ENCODE data around the gene TENM3.

The TENM3 gene

DNA sequence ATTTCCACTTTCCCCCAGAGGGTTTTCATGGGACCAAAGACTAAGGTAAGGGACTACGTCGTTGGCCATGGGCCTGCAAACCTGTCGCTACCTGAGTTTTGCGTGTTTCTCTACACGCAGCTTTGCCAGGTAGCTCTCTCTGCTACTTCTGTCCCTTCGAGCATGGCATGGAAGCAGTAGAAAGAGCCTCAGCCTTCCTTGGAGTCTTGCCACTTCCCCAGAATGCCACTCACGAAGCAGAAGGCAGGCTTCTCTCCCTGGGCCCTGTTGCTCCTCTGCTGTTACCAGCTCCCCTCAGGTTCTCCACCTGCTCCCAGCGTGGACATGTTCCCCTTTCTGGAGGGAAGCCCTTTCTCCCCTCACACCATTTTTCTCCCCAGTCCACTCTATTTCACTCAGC, 381.1 kb downstream of the TENM3 start:
- DNase-seq (ENCODE audit: low read depth): no peak

DNA sequence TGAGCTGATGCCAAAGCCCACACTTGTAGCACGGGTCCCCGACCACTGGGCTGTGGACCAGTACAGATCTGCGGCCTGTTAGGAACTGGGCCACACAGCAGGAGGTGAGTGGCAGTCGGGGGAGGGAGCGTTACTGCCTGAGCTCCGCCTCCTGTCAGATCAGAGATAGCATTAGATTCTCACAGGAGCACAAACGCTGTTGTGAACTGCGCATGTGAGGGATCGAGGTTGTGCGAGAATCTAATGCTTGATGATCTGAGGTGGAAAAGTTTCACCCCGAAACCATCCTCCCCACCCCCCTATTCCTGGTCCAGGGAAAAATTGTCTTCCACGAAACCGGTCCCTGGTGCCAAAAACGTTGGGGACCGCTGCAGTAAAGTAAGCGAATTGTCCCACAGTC, 382.0 kb downstream of the TENM3 start:
- DNase-seq (ENCODE audit: low read depth): no peak

DNA sequence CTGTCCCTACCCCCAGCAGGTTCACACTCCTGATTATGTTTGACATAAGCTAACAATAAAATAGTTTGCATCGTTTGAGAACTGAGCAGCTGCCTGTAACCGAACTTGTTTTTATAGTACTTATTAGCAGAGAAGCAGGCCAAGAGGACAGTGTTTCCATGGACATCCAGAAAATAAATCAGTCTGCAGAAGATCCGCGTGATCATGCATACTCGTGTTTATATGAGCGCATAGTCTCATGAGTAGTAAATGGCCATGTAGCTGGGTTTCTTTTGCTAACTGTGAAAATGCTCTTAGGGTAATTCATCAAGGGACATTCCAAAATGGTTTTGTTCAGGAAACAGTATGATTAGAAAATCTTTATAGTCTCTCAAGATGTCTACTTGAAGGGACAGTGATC, 384.8 kb downstream of the TENM3 start:
- DNase-seq (ENCODE audit: low read depth): no peak

DNA sequence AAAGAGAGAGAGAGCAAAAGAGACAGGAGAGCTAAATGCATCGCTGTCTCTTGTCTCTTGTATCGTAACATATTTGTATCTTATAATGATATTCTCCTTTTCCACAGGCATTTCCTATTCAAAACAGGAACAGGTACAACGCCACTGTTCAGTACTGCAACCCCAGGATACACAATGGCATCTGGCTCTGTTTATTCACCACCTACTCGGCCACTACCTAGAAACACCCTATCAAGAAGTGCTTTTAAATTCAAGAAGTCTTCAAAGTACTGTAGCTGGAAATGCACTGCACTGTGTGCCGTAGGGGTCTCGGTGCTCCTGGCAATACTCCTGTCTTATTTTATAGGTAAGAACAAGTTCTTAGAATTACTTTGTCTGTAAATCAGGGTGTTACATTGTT, 385.3 kb downstream of the TENM3 start:
- no peak for DNase-seq (ENCODE audit: low read depth)

DNA sequence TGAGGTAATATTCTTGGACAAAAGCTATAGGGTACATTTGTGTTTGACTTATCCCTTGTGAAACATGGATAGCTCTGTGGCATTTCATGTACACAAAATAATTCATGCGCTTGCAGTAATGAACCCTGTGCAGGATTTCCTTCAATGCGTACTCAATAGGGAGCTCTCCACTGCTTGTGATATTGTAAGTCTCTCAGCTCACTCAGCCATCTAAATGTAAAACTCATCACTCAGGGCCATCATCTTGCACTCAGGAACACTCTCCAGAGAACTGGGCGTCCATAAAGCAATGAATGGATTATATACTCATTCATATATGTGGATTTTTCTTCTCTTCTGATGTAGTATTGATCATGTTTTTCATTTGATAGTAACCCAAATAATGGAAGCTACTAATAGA, 385.9 kb downstream of the TENM3 start:
- DNase-seq (ENCODE audit: low read depth): no peak

DNA sequence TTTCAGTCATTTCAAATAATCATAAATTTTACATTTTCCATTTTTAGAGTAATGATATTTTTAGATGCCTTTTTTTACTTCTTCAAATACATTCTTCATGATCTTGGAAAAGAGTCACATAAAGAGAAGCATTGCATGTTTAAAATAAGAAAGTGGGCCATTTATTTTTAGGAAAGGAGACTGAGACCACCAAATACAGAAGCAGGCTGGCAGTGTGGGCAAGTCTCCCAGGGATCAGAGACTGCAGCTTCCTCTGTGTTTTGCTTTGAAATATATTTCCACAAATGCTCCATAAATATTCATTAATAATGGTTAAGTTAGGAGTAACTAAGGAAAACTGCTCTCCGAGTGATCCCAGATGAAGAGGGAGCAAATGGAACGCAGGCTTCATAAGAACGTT, 397.3 kb downstream of the TENM3 start:
- DNase-seq (ENCODE audit: low read depth): no peak

DNA sequence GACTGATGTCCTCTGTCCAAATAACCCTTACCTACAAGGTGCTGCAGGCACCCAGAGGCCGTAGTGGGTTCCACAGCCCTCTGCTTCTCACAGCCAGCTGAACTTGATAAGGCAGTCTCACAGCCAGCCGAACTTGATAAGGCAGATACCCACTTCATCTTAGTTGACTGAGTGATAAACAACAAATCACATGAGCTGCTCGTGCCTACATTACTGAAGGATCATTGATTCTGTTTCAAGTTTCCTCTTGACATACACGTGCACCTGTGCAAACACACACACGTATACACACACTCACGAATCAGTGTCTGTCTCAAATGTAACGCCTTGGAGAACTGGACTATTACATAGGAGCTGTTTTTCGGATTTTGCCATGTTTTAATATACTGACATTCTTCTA, 397.7 kb downstream of the TENM3 start:
- DNase-seq (ENCODE audit: low read depth): no peak

DNA sequence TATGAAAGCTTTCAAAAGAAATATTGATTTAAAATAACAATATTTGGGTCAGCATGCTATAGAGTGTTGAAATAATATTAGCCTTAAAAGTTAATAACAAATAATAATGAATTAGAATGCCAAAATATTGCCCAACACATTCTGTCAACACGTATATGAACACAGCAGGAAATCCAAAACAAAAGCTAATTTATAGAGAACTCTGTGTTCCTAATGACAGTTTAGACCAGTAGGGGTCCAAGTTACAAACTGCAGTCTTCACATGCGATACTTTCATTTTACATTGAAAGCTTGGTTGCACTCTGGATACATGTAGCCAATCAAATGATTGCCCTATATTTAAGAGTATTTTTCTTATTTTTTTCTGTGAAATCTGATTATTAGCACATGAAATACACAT, 399.6 kb downstream of the TENM3 start:
- no peak for DNase-seq (ENCODE audit: low read depth)

DNA sequence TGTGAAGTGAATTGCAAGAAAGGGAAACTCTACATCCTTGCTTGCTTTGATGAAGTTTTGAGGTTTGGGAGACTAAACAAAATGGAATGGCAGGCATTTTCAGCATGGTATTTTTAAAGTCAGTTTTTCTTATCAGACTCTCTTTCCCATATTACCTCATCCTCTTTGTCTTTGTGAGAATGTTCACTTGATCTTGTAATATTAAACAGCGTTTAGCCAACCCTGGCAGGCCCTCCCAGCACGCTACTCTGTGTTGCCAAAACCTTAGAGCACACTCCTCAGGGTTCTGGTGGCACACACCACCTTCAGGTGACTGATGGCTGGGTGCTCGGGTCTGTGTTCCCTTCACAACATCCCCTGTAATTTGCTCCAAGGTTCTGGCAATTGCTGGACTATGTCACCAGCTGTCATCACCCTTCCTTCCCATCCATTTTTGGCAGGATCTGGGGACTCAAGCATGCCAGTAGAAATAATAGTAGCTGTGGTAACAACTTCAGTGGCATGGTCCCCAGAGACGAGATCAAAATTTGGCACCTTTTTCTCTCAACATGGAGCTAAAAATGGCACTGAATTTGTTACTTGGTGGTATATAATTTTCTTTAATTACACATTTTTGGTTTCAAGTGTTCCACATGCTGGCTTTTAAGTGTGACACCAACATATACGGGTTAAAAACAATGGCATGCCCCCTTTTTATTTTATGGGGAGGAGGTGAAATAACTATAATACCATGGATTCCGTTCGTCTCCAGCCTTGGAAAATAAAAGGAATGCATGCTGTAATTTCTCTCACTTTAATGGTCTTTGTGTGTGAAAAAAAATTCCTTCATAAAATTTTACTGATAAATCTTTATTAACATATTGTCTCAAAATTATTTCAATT, 400.8 kb downstream of the TENM3 start:
- DNase-seq (ENCODE audit: low read depth): no peak

DNA sequence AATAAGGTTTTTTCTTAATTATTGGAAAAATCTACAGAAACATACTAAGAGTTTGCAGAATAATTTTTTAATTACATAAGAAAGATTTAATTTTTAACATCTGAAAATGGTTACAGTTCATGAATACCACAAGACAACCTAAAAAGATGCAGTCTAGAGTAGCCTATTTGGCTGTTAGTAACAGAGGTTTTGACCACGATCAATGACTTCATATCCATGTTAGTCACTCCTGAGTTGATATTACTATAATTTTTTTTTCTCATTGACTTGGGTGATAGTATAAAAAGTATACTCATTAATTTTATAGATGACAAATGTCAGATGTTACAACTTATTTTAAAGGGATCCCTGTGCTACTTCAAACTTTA, 401.5 kb downstream of the TENM3 start:
- DNase-seq (ENCODE audit: low read depth): no peak

DNA sequence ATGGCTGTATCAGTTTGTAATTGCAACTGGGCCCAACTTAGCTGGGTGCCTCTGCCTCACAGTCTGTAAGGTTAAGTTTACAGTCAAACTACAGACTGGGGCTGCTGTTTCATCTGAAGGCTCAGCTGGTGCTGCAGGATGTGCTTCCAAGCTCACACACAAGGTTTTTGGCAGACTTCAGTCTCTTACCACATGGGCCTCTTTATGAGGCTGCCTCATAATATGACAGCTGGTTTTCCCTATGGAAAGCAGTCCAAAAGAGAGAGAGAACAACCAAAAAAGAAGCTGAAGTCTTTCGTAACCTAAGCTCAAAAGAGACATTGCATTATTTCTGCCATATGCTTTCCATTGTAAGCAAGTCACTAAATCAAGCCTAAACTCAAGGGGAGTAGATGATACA, 402.3 kb downstream of the TENM3 start:
- DNase-seq (ENCODE audit: low read depth): no peak

DNA sequence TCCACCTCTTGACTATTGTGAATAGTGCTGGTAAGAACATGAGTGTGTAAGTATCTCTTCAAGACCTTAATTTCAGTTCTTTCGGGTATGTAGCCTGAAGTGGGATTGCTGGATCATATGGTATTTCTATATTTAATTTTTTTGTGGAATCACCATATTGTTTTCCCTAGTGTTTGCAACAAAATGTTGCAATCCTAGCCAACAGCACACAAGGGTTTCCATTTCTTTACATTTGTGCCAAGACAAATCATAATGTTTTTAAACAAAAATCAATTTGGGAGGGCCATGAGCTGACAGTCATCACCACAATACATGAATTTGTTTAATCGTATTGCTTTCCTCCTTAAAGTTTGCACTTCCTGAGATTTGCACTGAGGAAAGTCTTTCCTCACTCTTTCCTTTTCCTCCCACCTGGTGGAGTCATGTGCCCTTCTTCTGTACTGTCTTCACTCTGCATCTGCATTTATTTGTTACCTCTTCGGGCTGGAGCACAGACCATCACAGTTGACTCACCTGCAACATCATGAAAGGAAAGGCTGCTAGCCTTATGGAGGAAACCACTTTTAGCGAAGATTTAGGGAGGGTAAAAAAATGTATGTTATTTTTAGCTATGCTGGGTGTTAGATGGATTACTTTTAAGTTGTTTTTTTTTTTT, 404.6 kb downstream of the TENM3 start:
- no peak for DNase-seq (ENCODE audit: low read depth)

DNA sequence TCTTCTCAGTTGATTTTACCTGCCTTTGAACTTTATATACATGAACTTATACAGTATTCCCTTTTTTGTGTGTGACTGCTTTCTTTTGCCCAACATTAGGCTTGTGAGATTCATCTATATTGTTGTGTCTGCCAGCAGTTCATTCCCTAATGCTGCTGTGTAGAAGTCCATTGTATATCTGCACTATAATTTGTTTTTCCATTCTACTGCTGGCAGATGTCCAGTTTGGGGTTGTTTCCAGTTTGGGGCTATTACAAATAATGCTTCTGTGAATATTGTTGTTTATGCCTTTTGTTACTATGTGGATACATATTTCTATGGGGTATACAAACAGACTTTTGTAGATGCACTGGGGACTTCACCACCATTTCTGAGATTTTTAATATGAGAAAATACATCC, 405.6 kb downstream of the TENM3 start:
- DNase-seq (ENCODE audit: low read depth): no peak

DNA sequence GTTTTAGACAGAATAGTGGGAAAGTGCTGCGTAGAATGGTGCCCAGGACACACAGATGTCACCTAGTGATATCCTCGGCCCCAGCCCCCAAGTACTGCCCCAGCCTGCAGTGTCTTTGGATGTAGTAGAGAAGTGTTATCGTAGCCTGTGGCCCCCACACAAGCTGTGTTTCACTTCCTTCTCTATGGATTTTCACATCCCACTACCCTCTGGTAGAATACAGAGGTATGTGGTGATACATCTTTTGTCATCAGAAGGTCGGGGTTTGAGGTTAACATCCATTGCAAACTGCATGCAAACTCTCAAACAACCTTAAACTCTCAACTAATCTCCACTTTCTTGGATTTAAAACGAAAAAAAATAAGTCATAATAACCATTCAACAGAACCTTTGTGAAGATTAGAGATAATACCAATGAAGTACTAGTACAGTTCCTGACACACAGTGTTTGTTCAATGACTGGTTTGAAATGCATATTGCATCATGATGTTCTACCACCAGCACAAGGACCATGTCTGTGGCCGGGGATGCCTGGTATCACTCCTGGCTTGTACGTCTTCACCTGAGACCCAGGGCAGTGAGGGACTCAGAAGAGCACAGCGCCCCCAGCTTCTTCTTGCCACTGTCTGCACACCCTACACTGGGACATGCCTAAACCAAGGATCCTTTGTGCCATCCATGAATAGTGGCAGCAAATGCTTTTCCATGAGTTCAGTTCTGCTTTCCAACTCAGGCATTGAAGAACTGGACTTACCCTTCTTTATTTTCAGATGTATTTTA, 406.7 kb downstream of the TENM3 start:
- no peak for DNase-seq (ENCODE audit: low read depth)

DNA sequence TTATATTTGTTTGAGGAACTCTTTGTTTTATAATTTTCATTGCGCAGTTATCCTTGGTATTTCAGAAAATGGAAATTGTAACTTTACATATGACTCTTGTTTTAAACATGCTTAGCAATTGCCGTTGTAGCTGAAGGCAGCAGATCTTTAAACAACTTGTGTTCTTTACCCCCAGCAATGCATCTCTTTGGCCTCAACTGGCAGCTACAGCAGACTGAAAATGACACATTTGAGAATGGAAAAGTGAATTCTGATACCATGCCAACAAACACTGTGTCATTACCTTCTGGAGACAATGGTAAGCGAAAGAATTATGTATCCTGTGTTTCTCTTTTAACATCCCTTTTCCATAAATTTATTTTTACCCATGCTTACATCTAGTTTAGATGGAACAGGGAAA, 410.4 kb downstream of the TENM3 start:
- no peak for DNase-seq (ENCODE audit: low read depth)

DNA sequence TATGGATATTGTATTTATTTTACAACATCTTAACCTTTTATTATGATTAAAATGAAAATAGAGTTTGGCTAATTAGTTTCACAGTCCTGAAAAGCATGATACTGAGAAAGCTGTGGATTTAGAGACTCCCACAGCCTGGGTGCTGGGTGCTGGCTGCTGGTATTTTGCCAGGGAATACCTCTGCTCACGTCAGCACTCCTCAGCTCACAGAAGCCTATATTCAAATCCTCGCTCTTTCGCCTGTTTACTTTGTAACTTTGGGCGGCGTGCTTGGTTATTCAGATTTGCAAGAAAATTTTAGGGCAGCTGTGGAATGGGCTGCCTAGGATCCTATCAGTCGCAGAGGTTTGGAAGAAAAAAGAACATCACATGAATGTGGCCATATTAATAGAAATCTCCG, 412.1 kb downstream of the TENM3 start:
- no peak for DNase-seq (ENCODE audit: low read depth)

DNA sequence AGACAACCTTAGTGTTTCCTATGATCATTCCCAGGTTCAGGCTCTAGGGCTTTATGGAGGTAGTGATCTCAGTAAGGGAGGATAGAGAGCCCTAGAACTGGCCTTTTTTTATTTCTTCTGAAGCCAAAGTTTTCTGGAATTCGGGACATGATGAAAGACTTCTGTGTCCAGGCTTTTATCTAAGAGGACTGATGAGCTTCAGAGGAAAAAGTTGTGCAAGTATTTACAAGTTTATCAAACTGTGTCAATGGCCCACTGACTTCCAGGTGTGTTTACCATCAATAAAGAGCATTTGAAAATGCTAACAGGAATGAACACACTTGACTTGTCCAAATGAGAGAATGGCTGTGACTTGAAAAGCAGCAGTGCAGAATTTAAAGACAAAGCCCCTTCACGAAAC, 419.3 kb downstream of the TENM3 start:
- no peak for DNase-seq (ENCODE audit: low read depth)

DNA sequence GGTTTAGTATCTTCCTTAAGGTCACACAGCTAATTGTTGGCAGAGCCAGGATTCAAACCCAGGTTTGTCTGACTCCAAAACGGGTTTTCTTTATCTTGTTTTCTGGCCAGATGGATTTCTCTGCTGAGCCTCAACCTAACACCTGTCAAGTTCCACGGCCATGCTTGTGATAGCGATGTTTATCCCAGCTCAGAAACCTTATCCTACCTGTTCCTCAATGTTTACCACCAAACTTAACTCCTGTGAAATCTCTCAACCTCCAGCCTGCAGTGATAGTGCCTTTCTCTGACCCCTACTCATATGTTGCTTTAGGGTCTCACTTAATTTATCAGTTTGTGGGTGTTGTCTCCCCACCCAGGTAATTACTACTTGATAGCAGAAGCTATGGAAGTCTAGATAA, 428.0 kb downstream of the TENM3 start:
- DNase-seq (ENCODE audit: low read depth): no peak

DNA sequence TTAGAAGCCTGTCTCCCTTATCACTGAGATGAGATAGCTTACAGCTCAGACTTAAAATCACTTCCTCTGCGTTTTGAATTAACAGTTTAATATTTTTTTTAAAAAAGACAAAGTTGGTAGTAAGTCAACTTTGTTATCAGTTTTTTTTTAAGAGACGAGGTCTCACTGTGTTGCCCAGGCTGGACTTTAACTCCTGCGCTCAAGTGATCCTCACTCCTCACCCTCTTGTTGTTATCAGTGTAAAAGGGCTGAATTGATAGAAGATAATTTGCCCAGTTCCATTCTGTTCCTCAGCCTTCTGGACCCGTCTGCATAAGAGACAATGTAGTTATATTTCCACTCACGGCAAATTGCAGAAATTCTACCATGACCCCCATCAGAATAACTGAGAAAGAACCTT, 428.5 kb downstream of the TENM3 start:
- no peak for DNase-seq (ENCODE audit: low read depth)

DNA sequence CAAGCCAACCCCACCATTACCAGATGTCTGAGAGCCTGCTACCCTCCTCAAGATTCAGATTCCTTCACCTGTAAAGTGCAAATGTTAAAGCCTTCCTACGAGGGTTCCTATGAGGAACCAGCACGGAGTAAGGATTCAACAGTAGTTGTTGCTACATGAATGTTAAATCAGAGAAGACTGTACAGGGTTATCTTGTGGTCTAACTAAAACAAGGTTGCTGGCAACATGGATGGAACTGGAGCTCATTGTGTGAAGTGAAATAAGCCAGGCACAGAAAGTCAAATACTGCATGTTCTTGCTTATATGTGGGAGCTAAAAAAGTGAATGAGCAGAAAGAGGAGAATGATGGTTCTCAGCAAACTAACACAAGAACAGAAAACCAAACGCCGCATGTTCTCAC, 435.4 kb downstream of the TENM3 start:
- no peak for DNase-seq (ENCODE audit: low read depth)

DNA sequence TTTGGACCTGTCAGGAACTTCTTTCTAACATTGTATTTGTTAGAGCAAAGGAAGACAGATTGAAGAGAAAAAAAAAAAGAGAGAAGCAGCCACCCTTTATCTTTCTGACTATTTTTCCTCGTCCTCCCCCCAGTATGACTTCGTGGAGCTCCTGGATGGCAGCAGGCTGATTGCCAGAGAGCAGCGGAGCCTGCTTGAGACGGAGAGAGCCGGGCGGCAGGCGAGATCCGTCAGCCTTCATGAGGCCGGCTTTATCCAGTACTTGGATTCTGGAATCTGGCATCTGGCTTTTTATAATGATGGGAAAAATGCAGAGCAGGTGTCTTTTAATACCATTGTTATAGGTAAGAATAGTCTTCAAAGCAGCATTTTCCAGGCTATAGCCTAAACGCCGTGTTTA, 436.3 kb downstream of the TENM3 start:
- no peak for DNase-seq (ENCODE audit: low read depth)

DNA sequence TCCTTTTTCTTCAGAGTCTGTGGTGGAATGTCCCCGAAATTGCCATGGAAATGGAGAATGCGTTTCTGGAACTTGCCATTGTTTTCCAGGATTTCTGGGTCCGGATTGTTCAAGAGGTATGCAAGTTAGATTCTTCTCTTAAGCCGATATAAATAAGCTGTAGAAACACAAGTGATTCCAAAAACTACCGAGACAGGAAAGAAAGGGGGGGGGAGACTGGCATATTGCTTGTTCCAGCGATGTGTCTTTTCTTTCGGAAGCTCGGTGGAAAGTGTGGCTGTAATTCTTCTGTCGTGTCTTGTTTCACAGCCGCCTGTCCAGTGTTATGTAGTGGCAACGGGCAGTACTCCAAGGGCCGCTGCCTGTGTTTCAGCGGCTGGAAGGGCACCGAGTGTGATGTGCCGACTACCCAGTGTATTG, 437.0 kb downstream of the TENM3 start:
- no peak for DNase-seq (ENCODE audit: low read depth)

DNA sequence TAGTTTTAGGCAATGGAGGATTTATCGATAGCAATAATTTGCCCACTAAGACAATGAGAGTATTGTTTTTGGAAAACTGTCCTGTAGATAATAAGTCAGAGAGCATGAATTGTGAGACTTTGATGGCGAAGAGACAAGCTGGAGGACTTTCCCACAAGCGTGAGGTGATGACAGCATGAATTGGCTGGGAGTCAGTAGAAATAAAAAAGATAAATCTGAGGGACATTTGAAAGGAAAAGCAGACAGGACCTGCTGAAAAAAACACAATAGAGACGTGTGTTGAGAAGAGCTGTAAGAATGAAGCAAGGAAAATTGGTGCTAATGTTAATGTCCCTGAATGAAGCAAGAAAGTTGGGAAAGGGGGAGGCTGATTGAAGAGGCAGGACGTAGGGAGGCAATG, 440.5 kb downstream of the TENM3 start:
- no peak for DNase-seq (ENCODE audit: low read depth)

All from stimulated activated CD8-positive, alpha-beta memory T cell treated with anti-CD3 and anti-CD28 coated beads, Interleukin-4, amount 100 ng/mL, for 24 hours (primary cell).